Common myeloid progenitor, CD34-positive (primary cell): Measurements from ENCODE around the gene PSPN.

ENCODE experiments used
- CTCF ChIA-PET: fragments of 350-600 bp; sonication (Branson Sonifier 250); formaldehyde crosslinking; loops from one replicate; lab custom pipeline; 2021; ENCODE audit warnings: antibody characterized with exemption; lab: Charles Lee
- POLR2A ChIA-PET: fragments of 350-600 bp; sonication (Branson Sonifier 250); formaldehyde crosslinking; loops from one replicate; lab custom pipeline; 2021; ENCODE audit warnings: antibody characterized with exemption; lab: Charles Lee
- DNase-seq, 3 donors: peaks; one replicate each; pipeline versions ENCODE4 v3.0.0 to v3.0.0-alpha.2; 2013
- H3K27ac ChIP-seq, 2 experiments: 1 replicate in 1 of 2; 2 replicates in 1 of 2; pipeline ENCODE4 v1.7.0; 2013; ENCODE audit warnings: inconsistent platforms in 2 of 2, low read length in 2 of 2, mild to moderate bottlenecking in 2 of 2, low read depth in 1 of 2, moderate library complexity in 1 of 2; ENCODE audit not compliant: severe bottlenecking in 2 of 2, insufficient read depth in 1 of 2, poor library complexity in 1 of 2
- H3K27me3 ChIP-seq, 5 experiments: replicated peaks in 2 of 5; 1 replicate in 3 of 5; 2 replicates in 2 of 5; pipeline versions ENCODE4 v1.6.1 to v1.7.0; 2013; ENCODE audit warnings: low read length in 4 of 5, mild to moderate bottlenecking in 2 of 5, moderate library complexity in 2 of 5, inconsistent platforms in 1 of 5; ENCODE audit not compliant: insufficient read depth in 5 of 5, control insufficient read depth in 4 of 5
- H3K36me3 ChIP-seq, 4 experiments: 1 replicate in 2 of 4; 2 replicates in 2 of 4; pipeline versions ENCODE4 v1.6.1 to v1.7.0; 2013; ENCODE audit warnings: low read length in 3 of 4, control low read depth in 1 of 4, mild to moderate bottlenecking in 1 of 4; ENCODE audit not compliant: control insufficient read depth in 4 of 4, insufficient read depth in 4 of 4
- H3K4me1 ChIP-seq, 4 experiments: 1 replicate in 3 of 4; 2 replicates in 1 of 4; pipeline versions ENCODE4 v1.6.1 to v1.7.1; 2013; ENCODE audit warnings: low read length in 3 of 4, mild to moderate bottlenecking in 3 of 4, control low read depth in 1 of 4, inconsistent platforms in 1 of 4, moderate library complexity in 1 of 4; ENCODE audit not compliant: control insufficient read depth in 4 of 4, insufficient read depth in 4 of 4; ENCODE audit errors: control extremely low read depth in 1 of 4
- H3K4me3 ChIP-seq, 7 experiments: 1 replicate in 4 of 7; 2 replicates in 3 of 7; pipeline versions ENCODE4 v1.5.1 to v1.7.0; 2013; ENCODE audit warnings: mild to moderate bottlenecking in 7 of 7, low read length in 6 of 7, moderate library complexity in 6 of 7, inconsistent platforms in 2 of 7, low read depth in 2 of 7, control low read depth in 1 of 7; ENCODE audit not compliant: insufficient read depth in 4 of 7, control insufficient read depth in 1 of 7; ENCODE audit errors: extremely low read depth in 1 of 7
- H3K9me3 ChIP-seq, 5 experiments: 1 replicate in 4 of 5; 2 replicates in 1 of 5; pipeline versions ENCODE4 v1.6.1 to v1.7.1; 2013; ENCODE audit warnings: low read length in 4 of 5, mild to moderate bottlenecking in 2 of 5, inconsistent platforms in 1 of 5, low read depth in 1 of 5, moderate library complexity in 1 of 5; ENCODE audit not compliant: control insufficient read depth in 4 of 5, insufficient read depth in 2 of 5; ENCODE audit errors: control extremely low read depth in 1 of 5
- WGBS: methylation state at CpG from one replicate; pipeline ENCODE4 v1.1.5; 2013; ENCODE audit not compliant: insufficient coverage; 5-methylcytosine and 5-hydroxymethylcytosine counted together

PSPN gene

DNA sequence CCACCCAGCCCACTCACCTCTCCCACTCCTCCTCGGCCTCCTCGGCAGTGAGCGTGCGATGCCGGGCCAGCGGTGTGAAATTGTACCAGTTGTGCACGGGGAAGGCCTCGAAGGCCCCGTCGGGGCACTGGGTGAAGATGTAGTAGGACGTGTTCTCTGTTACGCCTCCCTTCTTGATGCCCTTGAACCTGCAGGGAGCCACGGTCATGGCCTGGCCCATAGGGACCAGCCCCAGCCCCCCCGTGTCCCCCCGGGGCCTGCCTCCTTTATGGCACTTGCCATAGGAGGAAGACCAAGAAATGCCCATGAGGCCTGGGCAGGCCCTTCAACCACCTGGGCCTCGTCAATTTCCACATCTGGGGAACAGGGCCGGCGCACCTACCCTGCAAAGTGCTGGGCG is 11.6 kb upstream of the PSPN start:
- Histone ChIP-seq H3K27me3 (no peaks in the 10 kb centered on the region), H3K27ac (no peak overlapping the region), H3K9me3 (no peaks in the 10 kb centered on the region), H3K4me3 (no peak overlapping the region), H3K4me1 (peaks cover 1 to 7% (median 5%) of the 10 kb centered on the region in 4 experiments), H3K36me3 (peaks cover 25 to 72% (median 49%) of the 10 kb centered on the region in 4 experiments)
- POLR2A ChIA-PET = no interaction called here
- over 99% methylated on average over 19 of the region's 19 CpGs for WGBS
- CTCF ChIA-PET = no interaction called here
- DNase-seq = no peak

DNA sequence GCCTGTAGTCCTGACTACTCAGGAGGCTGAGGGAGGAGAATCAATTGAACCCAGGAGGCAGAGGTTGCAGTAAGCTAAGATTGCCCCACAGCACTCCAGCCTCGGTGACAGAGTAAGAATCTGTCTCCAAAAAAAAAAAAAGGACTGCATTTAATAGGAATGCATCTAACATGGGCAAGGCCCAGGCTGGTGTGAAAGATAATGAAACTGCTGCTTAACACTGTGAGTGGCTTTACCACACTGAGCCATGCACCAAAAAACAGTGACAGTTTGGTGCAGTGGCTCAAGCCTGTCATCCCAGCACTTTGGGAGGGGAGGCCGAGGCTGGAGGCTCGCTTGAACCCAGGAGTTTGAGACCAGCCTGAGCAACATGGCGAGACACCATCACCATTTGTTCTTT is 8.6 kb upstream of the PSPN start:
- POLR2A ChIA-PET = no interaction called here
- H3K4me3 ChIP-seq = no peak overlapping the region
- peaks cover 26 to 86% (median 64%) of the 10 kb centered on the region in 4 experiments for H3K36me3 ChIP-seq
- H3K27ac ChIP-seq = no peak overlapping the region
- H3K9me3 ChIP-seq = peaks cover 0 to 17% (median 10%) of the 10 kb centered on the region in 5 experiments
- H3K27me3 ChIP-seq = peaks cover 0 to 2% (median 0%) of the 10 kb centered on the region in 5 experiments
- 92% methylated on average over 2 of the region's 4 CpGs for WGBS
- no peaks in the 10 kb centered on the region for H3K4me1 ChIP-seq
- CTCF ChIA-PET = no interaction called here
- no peak for DNase-seq

DNA sequence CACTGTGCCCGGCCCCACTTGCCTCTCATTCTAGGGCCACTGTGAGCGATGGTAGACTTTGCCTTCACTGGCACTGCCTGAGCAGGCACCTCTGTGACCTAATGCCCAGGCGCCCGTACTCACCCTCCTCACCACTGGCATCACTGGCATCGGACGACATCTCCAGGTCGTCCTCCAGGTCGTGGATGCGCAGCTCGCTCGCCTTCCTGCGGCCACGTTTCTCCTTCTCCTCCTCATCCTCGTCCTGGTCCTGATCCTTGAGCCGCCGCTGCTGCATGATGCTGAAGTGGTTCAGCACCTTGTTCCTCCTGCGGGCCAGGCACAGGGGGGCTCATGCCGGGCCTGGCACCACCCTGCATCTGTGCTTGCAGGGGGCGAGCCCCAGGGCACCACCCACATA is 7.5 kb upstream of the PSPN start:
- H3K4me3 ChIP-seq = no peak overlapping the region
- peaks cover 0 to 17% (median 10%) of the 10 kb centered on the region in 5 experiments for H3K9me3 ChIP-seq
- H3K27me3 ChIP-seq = peaks cover 0 to 2% (median 0%) of the 10 kb centered on the region in 5 experiments
- peaks cover 18 to 86% (median 60%) of the 10 kb centered on the region in 4 experiments for H3K36me3 ChIP-seq
- POLR2A ChIA-PET = interaction anchor here (0.6 kb wide), 1 partner anchor 324 kb away, joined by 8 read pairs; no protein-coding TSS in a partner anchor
- DNase-seq = no peak
- no peaks in the 10 kb centered on the region for H3K4me1 ChIP-seq
- 96% methylated on average over 10 of the region's 19 CpGs for WGBS
- CTCF ChIA-PET = no interaction called here
- H3K27ac ChIP-seq = no peak overlapping the region

DNA sequence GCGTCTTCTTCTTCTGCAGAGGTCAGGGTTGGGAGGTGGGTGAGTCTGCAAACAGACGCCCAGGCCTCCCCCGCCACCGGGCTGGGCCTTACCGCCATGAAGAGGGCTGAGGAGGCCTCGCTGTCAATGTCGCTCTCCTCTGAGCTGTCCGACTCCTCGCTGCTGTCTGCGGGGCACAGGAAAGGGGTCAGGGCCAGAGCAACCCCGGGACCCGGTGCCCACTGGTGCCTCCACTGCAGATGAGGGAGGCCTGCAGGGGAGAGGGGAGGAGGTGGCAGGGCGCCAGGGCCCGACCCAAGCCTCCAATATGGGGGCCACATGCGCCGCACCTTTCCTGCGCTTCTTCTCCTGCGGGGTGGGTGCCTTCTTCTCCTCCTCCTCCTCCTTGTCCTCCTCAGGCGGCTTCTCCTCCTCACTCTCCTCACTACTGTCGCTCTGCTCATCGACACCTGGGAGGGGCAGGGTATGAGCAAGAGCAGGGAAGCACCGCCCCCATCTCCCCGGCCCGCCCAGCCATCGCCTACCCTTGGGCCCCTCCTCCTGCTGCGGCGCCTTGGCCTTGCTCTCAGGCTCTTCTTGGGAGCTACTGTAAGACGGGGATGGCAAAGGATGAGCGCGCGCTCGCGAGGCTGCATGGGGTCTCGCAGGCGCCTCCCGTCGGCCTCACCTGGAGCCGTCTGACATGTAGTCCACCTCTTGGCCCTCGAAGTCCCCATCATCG is 5.5 kb upstream of the PSPN start:
- H3K9me3 ChIP-seq = peaks cover 0 to 17% (median 10%) of the 10 kb centered on the region in 5 experiments
- H3K4me3 ChIP-seq = no peak overlapping the region
- ChIA-PET POLR2A (no interaction called here), CTCF (no interaction called here)
- H3K27ac ChIP-seq = no peak overlapping the region
- DNase-seq = no peak
- WGBS = 96% methylated on average over 23 of the region's 40 CpGs
- peaks cover 16 to 69% (median 52%) of the 10 kb centered on the region in 4 experiments for H3K36me3 ChIP-seq
- H3K27me3 ChIP-seq = peaks cover 0 to 2% (median 0%) of the 10 kb centered on the region in 5 experiments
- H3K4me1 ChIP-seq = no peaks in the 10 kb centered on the region

DNA sequence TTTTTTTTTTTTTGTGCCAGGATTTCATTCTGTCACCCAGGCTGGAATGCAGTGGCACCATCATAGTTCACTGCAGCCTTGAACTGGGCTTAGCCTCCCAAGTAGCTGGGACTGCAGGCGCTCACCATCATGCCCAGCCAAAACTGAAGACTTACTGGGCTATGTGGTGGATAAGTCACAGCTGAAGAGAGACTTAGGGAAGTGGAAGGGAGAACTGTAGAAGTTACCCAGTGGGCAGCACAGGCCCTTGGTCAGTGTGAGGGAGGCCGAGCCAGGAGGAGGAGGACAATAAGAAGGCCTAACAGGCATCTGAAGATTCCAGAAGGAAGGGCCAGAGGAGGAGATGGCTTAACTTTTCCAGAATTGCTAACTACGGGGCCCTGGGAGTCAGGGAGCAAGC is 4.0 kb upstream of the PSPN start:
- Histone ChIP-seq H3K4me3 (no peak overlapping the region), H3K4me1 (no peaks in the 10 kb centered on the region), H3K9me3 (peaks cover 0 to 17% (median 10%) of the 10 kb centered on the region in 5 experiments), H3K36me3 (peaks cover 12 to 66% (median 48%) of the 10 kb centered on the region in 4 experiments), H3K27me3 (peaks cover 0 to 2% (median 0%) of the 10 kb centered on the region in 5 experiments), H3K27ac (no peak overlapping the region)
- POLR2A ChIA-PET = interaction anchor here (0.6 kb wide), 1 partner anchor 9 kb away, joined by 7 read pairs; no protein-coding TSS in a partner anchor
- 93% methylated on average over 3 of the region's 3 CpGs for WGBS
- CTCF ChIA-PET = no interaction called here
- no peak for DNase-seq

DNA sequence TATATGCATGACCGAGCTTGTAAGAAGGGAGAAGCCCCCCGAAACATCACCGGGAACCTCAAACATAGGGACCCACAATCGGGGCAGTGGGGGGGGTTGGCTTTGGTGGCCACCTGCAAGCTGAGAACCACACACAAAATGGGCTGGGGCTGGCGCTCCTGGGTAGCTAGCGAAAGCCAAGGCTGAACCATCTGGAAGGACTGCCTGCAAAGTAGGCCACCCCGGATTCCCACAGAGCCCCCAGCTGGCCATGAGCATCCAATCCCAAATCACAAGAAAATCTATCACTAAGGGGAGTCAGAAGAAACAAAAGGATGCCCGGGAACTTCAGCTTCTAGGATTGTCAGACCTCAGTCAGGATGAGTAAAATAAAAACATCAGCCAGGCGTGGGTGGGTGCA is 2.8 kb upstream of the PSPN start:
- POLR2A ChIA-PET = interaction anchor here (1.1 kb wide), 1 partner anchor 14 kb away, joined by 5 read pairs; the partner anchor contains the start of gene GTF2F1
- WGBS = 94% methylated on average over 9 of the region's 9 CpGs
- Histone ChIP-seq H3K27ac (no peak overlapping the region), H3K4me3 (no peak overlapping the region), H3K27me3 (peaks cover 0 to 2% (median 0%) of the 10 kb centered on the region in 5 experiments), H3K4me1 (peaks cover 0 to 7% (median 6%) of the 10 kb centered on the region in 4 experiments), H3K36me3 (peaks cover 10 to 59% (median 45%) of the 10 kb centered on the region in 4 experiments), H3K9me3 (peaks cover 0 to 17% (median 10%) of the 10 kb centered on the region in 5 experiments)
- DNase-seq = no peak
- CTCF ChIA-PET = interaction anchor here (1.7 kb wide), 1 partner anchor 12 kb away, joined by 4 read pairs; no protein-coding TSS in a partner anchor

DNA sequence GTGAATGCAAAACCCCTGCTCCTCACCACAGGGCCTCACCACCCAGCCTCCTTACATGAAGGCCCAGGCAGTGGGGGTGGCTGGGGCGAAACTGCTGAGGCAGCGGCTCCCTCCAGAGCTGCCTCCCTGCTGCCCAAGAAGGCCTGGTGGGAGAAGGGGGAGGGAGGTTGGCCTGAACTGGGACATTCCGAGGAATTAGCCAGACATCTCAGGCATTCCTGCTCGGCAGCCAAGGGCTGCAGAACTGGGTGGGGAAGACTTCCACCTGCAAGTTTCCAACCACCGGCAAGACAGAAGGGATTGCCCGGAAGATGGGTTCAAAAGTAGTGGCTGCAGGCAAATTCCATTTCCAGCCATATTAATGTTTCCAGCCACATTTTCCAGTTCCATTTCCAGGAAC is 2.3 kb upstream of the PSPN start:
- no peak for DNase-seq
- peaks cover 6 to 55% (median 40%) of the 10 kb centered on the region in 4 experiments for H3K36me3 ChIP-seq
- H3K27me3 ChIP-seq = peaks cover 0 to 2% (median 0%) of the 10 kb centered on the region in 5 experiments
- 100% methylated on average over 3 of the region's 6 CpGs for WGBS
- no peak overlapping the region for H3K27ac ChIP-seq
- no peak overlapping the region for H3K4me3 ChIP-seq
- ChIA-PET CTCF (interaction anchor here (1.7 kb wide), 1 partner anchor 13 kb away, joined by 4 read pairs; no protein-coding TSS in a partner anchor), POLR2A (interaction anchor here (1.1 kb wide), 1 partner anchor 15 kb away, joined by 5 read pairs; the partner anchor contains the start of gene GTF2F1)
- H3K4me1 ChIP-seq = peaks cover 0 to 7% (median 7%) of the 10 kb centered on the region in 4 experiments
- H3K9me3 ChIP-seq = peaks cover 0 to 17% (median 10%) of the 10 kb centered on the region in 5 experiments
